IMR-90 (cell line): ENCODE data around the gene RAPGEF5. TPM values are rescaled to one million over a fixed set of nuclear protein-coding genes. Genes with fewer than 3 reads are reported as not detected.

Source experiments
- ATAC-seq: fragments of 200-7000 bp; cut with Tn5 transposase; 2 replicates; pipeline ENCODE4 v1.9.1; 2020; ENCODE audit warnings: low read depth, mild to moderate bottlenecking, moderate library complexity
- BruUV-seq: library from RNA; stranded (reverse); fragments of 400-500 nt; replicated peaks from 2 replicates; lab custom pipeline; 2021; lab: Mats Ljungman, UMichigan
- CTCF ChIA-PET: fragments of 300-600 bp; formaldehyde crosslinking; extraction: SDS; loops from one replicate; lab custom pipeline; 2021; ENCODE audit warnings: antibody characterized with exemption; lab: Yijun Ruan, JAX
- POLR2A ChIA-PET: fragments of 300-600 bp; sonication (Branson Sonifier 250); formaldehyde crosslinking; loops from one replicate; lab custom pipeline; 2022; ENCODE audit warnings: antibody characterized with exemption; ENCODE audit not compliant: unreplicated experiment; lab: Charles Lee
- DNase-seq: peaks from one replicate; pipeline ENCODE4 v3.0.0; 2013
- H2AFZ ChIP-seq: replicated peaks from 2 replicates; pipeline ENCODE3; 2013; ENCODE audit warnings: low read length, mild to moderate bottlenecking; ENCODE audit not compliant: poor library complexity
- H2AK5ac ChIP-seq: 2 replicates; pipeline ENCODE4 v1.6.1; 2013; ENCODE audit warnings: low read depth, low read length, inconsistent platforms
- H2AK9ac ChIP-seq: replicated peaks from 2 replicates; pipeline ENCODE3; 2013; ENCODE audit warnings: mild to moderate bottlenecking, low read depth, low read length, moderate library complexity; ENCODE audit not compliant: poor library complexity
- H2BK120ac ChIP-seq: 2 replicates; pipeline ENCODE4 v1.6.1; 2013; ENCODE audit warnings: low read depth, low read length, inconsistent platforms
- H2BK15ac ChIP-seq: 3 replicates; pipeline ENCODE4 v1.6.1; 2013; ENCODE audit warnings: low read depth, low read length, inconsistent platforms
- H2BK20ac ChIP-seq: 2 replicates; pipeline ENCODE4 v1.6.1; 2013; ENCODE audit warnings: low read depth, mild to moderate bottlenecking, inconsistent platforms, low read length, moderate library complexity
- H2BK5ac ChIP-seq: 2 replicates; pipeline ENCODE4 v1.6.1; 2013; ENCODE audit warnings: mild to moderate bottlenecking, low read depth, low read length, inconsistent platforms; ENCODE audit not compliant: poor library complexity, severe bottlenecking
- H3K14ac ChIP-seq: replicated peaks from 2 replicates; pipeline ENCODE4 v1.6.1; 2013; ENCODE audit warnings: low read depth, low read length, inconsistent platforms
- H3K18ac ChIP-seq: 2 replicates; pipeline ENCODE4 v1.6.1; 2013; ENCODE audit warnings: low read depth, low read length, control low read depth
- H3K23ac ChIP-seq: 2 replicates; pipeline ENCODE4 v1.6.1; 2013; ENCODE audit warnings: low read depth, low read length, inconsistent platforms
- H3K27ac ChIP-seq: 2 replicates; pipeline ENCODE4 v1.5.1; 2013; ENCODE audit warnings: mild to moderate bottlenecking, control low read depth, low read length; ENCODE audit not compliant: insufficient read depth
- H3K27me3 ChIP-seq: 2 replicates; pipeline ENCODE4 v1.6.1; 2013; ENCODE audit warnings: low read length; ENCODE audit not compliant: control insufficient read depth, insufficient read depth
- H3K36me3 ChIP-seq: 2 replicates; pipeline ENCODE4 v1.6.1; 2013; ENCODE audit warnings: low read length, mixed read lengths; ENCODE audit not compliant: control insufficient read depth, insufficient read depth
- H3K4ac ChIP-seq: 2 replicates; pipeline ENCODE4 v1.6.1; 2013; ENCODE audit warnings: low read depth, low read length, inconsistent platforms
- H3K4me1 ChIP-seq: 2 replicates; pipeline ENCODE4 v1.6.1; 2013; ENCODE audit warnings: low read length, mixed read lengths; ENCODE audit not compliant: control insufficient read depth, insufficient read depth
- H3K4me2 ChIP-seq: 2 replicates; pipeline ENCODE4 v1.6.1; 2013; ENCODE audit warnings: low read depth, mild to moderate bottlenecking, control low read depth, low read length, moderate library complexity
- H3K4me3 ChIP-seq: 2 replicates; pipeline ENCODE4 v1.5.1; 2013; ENCODE audit warnings: low read depth, mild to moderate bottlenecking, control low read depth, low read length, moderate library complexity; ENCODE audit not compliant: insufficient read depth
- H3K56ac ChIP-seq: 2 replicates; pipeline ENCODE4 v1.6.1; 2013; ENCODE audit warnings: low read length, inconsistent platforms; ENCODE audit not compliant: insufficient read depth; ENCODE audit errors: extremely low read depth
- H3K79me1 ChIP-seq, 2 experiments: 2 replicates each; pipeline ENCODE4 v1.6.1; 2013; ENCODE audit warnings: low read length in 2 of 2, inconsistent platforms in 1 of 2, low read depth in 1 of 2
- H3K9ac ChIP-seq: 2 replicates; pipeline ENCODE4 v1.6.1; 2013; ENCODE audit warnings: low read depth, low read length, control low read depth
- H3K9me1 ChIP-seq: 2 replicates; pipeline ENCODE4 v1.6.1; 2013; ENCODE audit warnings: low read length, inconsistent platforms; ENCODE audit not compliant: insufficient read depth
- H3K9me3 ChIP-seq: 2 replicates; pipeline ENCODE4 v1.6.1; 2013; ENCODE audit warnings: low read length; ENCODE audit not compliant: control insufficient read depth, insufficient read depth
- H4K20me1 ChIP-seq: 2 replicates; pipeline ENCODE4 v1.6.1; 2013; ENCODE audit warnings: low read length, inconsistent platforms; ENCODE audit not compliant: insufficient read depth
- H4K5ac ChIP-seq: 2 replicates; pipeline ENCODE4 v1.6.1; 2013; ENCODE audit warnings: mild to moderate bottlenecking, low read depth, low read length, control low read depth
- H4K8ac ChIP-seq, 2 experiments: 2 replicates each; pipeline ENCODE4 v1.6.1; 2013; ENCODE audit warnings: low read depth in 2 of 2, low read length in 2 of 2, control low read depth in 1 of 2, inconsistent platforms in 1 of 2
- H4K91ac ChIP-seq: 2 replicates; pipeline ENCODE4 v1.6.1; 2013; ENCODE audit warnings: low read depth, low read length, inconsistent platforms; ENCODE audit not compliant: insufficient read depth
- BHLHE40 ChIP-seq: fragments of 150-350 bp; IDR thresholded peaks from 2 replicates; pipeline ENCODE4 v1.6.1; 2016; ENCODE audit warnings: mild to moderate bottlenecking, low read depth, low read length
- CEBPB ChIP-seq: IDR thresholded peaks from 2 replicates; pipeline ENCODE4 v1.6.1; 2012; ENCODE audit warnings: low read depth, low read length, improper control_type of control experiment
- CTCF ChIP-seq: conservative IDR thresholded peaks from 2 replicates; pipeline ENCODE4 v1.5.1; 2012; ENCODE audit warnings: mild to moderate bottlenecking, low read depth, low read length, improper control_type of control experiment
- MAFK ChIP-seq: IDR thresholded peaks from 2 replicates; pipeline ENCODE4 v1.6.1; 2012; ENCODE audit warnings: low read depth, low read length, improper control_type of control experiment
- NFE2L2 ChIP-seq: fragments of 150-350 bp; IDR thresholded peaks from 2 replicates; pipeline ENCODE4 v1.6.1; 2016; ENCODE audit warnings: low read depth, mild to moderate bottlenecking, low read length
- RAD21 ChIP-seq: IDR thresholded peaks from 2 replicates; pipeline ENCODE4 v1.6.1; 2012; ENCODE audit warnings: low read length, improper control_type of control experiment
- RCOR1 ChIP-seq: IDR thresholded peaks from 2 replicates; pipeline ENCODE4 v1.6.1; 2012; ENCODE audit warnings: mild to moderate bottlenecking, low read length, improper control_type of control experiment; ENCODE audit not compliant: insufficient replicate concordance
- RFX5 ChIP-seq: IDR thresholded peaks from 2 replicates; pipeline ENCODE4 v1.8.0; 2012; ENCODE audit warnings: low read depth, mild to moderate bottlenecking, low read length, moderate library complexity
- SMC3 ChIP-seq: fragments of 150-350 bp; IDR thresholded peaks from 2 replicates; pipeline ENCODE4 v1.6.1; 2016; ENCODE audit warnings: low read depth, mild to moderate bottlenecking, antibody characterized with exemption, low read length, moderate library complexity
- WGBS, 2 experiments: methylation state at CpG; one replicate each; pipeline versions ENCODE4 v1.1.5 to v1.1.7; 2013; ENCODE audit warnings: missing lambda C conversion rate in 2 of 2; ENCODE audit not compliant: insufficient read length in 1 of 2; ENCODE audit errors: extremely low coverage in 2 of 2; 5-methylcytosine and 5-hydroxymethylcytosine counted together
- dilution Hi-C: fragments of 300-500 bp; cut with HindIII; formaldehyde crosslinking; loops from one replicate; pipeline ENCODE4 v1.14.3; 2018; ENCODE audit warnings: low sequenced_read_pairs; ENCODE audit not compliant: unreplicated experiment
- in situ Hi-C: fragments of 300-500 bp; cut with MboI; formaldehyde crosslinking; loops from 3 replicates; pipeline ENCODE4 v1.14.3; 2019; ENCODE audit warnings: low sequenced_read_pairs, inconsistent platforms, mixed read lengths
- intact Hi-C: fragments of 100-400 bp; cut with micrococcal nuclease; formaldehyde crosslinking; loops from 2 replicates; pipeline ENCODE4 v1.10.0; 2022
- polyA plus RNA-seq, 3 experiments: library from polyadenylated mRNA; depleted of rRNA; stranded (reverse); fragments of >200 nt; gene quantifications; 2 replicates each; pipeline ENCODE4 v1.2.3, GENCODE V29; 2012; ENCODE audit warnings: low replicate concordance in 1 of 3
- total RNA-seq: library from RNA; depleted of rRNA; stranded (reverse); fragments of >200 nt; gene quantifications from 2 replicates; pipeline ENCODE4 v1.2.3, GENCODE V29; 2012

Gene RAPGEF5
- total and polyA plus RNA-seq, 2 of the 4 experiments (the other 2 are of a cell fraction): 0.05 to 0.18 TPM

- H2AK9ac ChIP-seq: no peak overlapping the region
- no peak overlapping the region for H3K4me3 ChIP-seq
- in situ Hi-C loops: no loop called here
- H2AFZ ChIP-seq: no peak overlapping the region
- H3K18ac ChIP-seq: no peak overlapping the region
- H3K23ac ChIP-seq: no peak overlapping the region
- no peak overlapping the region for H4K5ac ChIP-seq
- H4K8ac ChIP-seq: no peak overlapping the region
- no peak overlapping the region for H2BK120ac ChIP-seq
- no peak overlapping the region for H3K9ac ChIP-seq
- no peak overlapping the region for H3K27ac ChIP-seq
- no peaks in the 10 kb centered on the region for H3K9me3 ChIP-seq
- ATAC-seq (no peak), DNase-seq (no peak)
- no peak overlapping the region for H2BK15ac ChIP-seq
- no peaks in the 10 kb centered on the region for H3K9me1 ChIP-seq
- H4K20me1 ChIP-seq: no peaks in the 10 kb centered on the region
- H2BK20ac ChIP-seq: no peak overlapping the region
- no peak overlapping the region for H2AK5ac ChIP-seq
- H2BK5ac ChIP-seq: no peak overlapping the region
- H3K4me2 ChIP-seq: no peak overlapping the region
- no peak overlapping the region for H3K4ac ChIP-seq
- H3K27me3 ChIP-seq: peaks cover 3% of the 10 kb centered on the region
- intact Hi-C loops: no loop called here
- ChIA-PET POLR2A (no interaction called here), CTCF (no interaction called here)
- dilution Hi-C loops: no loop called here
- no peak overlapping the region for H4K91ac ChIP-seq
- no peaks in the 10 kb centered on the region for H3K36me3 ChIP-seq
- no peaks in the 10 kb centered on the region for H3K4me1 ChIP-seq
- 90% methylated on average over 3 of the region's 8 CpGs; no CpG with 5 or more reads in 1 of the 2 experiments for WGBS, 2 experiments
- H3K14ac ChIP-seq: no peak overlapping the region
- H3K56ac ChIP-seq: no peak overlapping the region
- no TSS peak for BruUV-seq
- H3K79me1 ChIP-seq: no peaks in the 10 kb centered on the region
- TF ChIP-seq NFE2L2 (no peak), RAD21 (no peak), MAFK (no peak), CTCF (no peak), BHLHE40 (no peak), SMC3 (no peak), CEBPB (no peak), RFX5 (no peak), RCOR1 (no peak)
These were observed 166.2 kb downstream of the RAPGEF5 start for GRCh38 chr7:22190736-22191135.
